Stimulated activated CD8-positive, alpha-beta memory T cell treated with anti-CD3 and anti-CD28 coated beads, Interleukin-15, amount 100 ng/mL, for 1 hour (primary cell): ENCODE results near the gene IQSEC3.

Experiments
- DNase-seq: peaks from one replicate; pipeline ENCODE4 v3.0.0-alpha.2; 2020; ENCODE audit warnings: low read depth

Gene IQSEC3

DNA sequence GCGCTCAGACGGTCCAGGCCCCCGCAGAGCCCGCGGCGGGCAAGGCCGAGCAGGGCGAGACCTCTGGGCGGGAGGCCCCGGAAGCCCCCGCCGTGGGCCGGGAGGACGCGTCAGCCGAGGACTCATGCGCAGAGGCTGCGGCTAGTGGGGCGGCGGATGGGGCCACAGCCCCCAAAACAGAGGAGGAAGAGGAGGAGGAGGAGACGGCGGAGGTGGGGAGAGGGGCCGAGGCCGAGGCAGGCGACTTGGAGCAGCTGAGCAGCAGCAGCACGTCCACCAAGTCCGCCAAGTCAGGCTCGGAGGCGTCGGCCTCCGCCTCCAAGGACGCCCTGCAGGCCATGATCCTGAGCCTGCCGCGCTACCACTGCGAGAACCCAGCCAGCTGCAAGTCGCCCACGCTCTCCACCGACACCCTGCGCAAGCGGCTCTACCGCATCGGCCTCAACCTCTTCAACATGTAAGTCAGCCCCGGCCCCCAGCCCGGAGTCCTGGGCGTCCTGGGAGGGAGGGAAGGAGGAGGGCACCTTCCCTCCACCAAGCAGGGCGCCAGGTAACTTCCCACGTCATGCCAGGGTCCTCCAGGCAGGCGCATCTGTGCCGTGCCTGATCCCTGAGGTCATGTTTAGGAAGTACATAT lies 72.4 kb downstream of the IQSEC3 start:
- no peak for DNase-seq

DNA sequence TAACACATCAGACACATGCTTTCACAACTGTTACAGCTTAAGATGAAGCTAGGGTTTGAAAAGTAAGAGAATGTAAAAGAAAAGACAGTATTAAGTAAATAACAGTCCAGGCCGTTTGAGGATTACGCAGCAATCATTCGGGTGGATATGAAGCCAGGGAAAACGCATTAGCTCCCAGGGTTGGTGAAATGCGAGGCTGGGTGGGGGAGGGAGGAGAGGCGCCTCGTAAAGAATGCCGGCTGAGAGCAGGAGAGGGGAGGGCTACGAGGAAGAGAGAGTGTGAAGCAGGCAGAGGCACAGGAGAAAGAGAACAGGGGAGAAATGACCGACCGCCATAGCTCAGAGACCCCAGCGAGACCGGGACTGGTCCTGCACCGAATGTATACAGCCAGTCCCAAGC lies 73.0 kb downstream of the IQSEC3 start:
- no peak for DNase-seq

DNA sequence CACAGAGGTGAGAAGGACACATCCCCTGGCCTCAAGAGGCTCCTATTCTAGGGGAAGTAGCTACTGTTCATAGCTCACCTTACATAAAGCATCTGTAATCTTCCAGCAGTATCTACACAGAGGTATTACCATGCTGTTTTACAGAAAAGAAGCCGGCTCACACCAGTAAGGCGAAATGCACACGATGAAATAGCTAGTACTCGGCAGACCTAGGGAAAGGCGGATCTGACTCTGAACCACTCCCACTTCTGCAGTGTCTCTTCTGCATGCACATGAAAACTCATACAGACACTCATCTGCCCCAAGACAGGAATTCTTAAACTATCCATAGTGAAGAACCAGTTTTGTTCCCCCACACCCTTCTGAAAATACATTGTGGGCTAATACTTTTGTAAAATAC lies 73.6 kb downstream of the IQSEC3 start:
- DNase-seq = no peak

- DNase-seq = no peak
Measured at GRCh38 chr12:143964-144649, 77.5 kb downstream of the IQSEC3 start.

DNA sequence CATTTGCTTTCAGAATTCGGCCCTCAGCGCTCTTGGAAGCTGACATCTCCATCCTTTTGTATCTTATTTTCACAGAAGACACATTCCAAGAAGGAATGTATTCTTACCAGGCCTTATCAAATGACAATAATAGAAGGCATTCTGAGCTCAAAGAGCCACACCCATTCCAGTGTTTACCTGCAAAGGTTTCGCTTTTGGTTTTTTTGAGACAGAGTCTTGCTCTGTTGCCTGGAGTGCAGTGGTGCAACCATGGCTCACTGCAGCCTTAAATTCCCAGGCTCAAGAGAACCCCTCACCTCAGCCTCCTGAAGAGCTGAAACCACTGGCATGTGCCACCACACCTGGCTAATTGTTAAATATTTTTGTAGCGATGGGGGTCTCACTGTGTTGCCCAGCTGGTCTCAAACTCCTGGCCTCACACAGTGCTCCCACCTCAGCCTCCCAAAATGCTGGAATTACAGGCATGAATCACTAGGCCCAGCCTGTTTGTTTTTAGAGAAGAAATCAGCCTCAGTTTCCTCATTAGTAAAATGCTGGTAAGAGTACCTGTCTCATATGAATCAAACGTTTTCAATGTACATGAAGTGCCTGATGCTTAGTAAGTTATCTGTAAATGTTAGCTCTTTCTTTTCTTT lies 78.2 kb downstream of the IQSEC3 start:
- no peak for DNase-seq

DNA sequence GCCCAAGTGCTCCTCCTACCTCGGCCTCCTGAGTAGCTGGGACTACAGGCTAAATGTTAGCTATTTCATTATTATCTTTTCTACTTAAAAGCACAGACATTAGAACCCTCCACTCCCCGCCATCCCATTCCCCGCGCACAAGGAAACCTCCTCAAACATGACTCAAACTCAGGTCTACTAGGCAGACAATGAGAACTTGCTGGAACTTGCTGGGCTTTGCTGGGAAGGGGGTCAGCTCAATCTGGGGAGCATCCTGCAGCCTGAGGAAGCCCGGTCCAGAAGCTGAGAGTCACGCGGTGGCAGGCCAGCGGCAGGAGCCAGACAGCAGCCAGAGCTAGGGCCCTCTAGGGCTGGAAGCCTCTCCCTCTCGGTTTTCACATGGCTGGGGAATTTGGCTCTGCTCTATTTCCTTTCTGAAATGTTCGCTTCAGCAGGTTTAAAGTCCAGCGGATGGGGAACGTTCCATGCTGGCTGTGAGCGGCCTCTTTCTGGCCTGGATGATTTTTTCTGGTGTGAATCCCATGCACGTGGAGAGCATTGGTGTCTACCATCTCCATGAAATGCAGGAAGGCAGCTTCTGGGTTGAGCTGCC lies 78.9 kb downstream of the IQSEC3 start:
- no peak for DNase-seq

DNA sequence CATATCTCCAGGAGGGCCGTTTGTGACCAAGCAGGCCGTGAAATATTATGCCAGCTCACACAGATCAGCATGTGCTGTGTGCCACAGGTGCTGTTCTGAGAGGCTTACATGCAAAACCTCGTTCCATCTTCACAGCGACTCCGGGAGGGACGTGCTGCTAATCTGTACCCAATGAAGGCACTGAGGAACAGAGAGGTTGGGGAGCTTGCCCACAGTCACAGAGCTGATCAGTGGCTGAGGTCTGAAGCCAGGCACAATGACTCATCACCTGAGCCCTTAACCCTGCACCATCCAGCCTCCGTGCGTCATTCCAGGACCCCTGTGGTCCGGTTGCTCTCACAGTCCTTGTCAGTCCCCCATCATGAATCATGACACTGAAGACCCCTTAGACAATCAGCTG lies 80.7 kb downstream of the IQSEC3 start:
- DNase-seq = no peak

DNA sequence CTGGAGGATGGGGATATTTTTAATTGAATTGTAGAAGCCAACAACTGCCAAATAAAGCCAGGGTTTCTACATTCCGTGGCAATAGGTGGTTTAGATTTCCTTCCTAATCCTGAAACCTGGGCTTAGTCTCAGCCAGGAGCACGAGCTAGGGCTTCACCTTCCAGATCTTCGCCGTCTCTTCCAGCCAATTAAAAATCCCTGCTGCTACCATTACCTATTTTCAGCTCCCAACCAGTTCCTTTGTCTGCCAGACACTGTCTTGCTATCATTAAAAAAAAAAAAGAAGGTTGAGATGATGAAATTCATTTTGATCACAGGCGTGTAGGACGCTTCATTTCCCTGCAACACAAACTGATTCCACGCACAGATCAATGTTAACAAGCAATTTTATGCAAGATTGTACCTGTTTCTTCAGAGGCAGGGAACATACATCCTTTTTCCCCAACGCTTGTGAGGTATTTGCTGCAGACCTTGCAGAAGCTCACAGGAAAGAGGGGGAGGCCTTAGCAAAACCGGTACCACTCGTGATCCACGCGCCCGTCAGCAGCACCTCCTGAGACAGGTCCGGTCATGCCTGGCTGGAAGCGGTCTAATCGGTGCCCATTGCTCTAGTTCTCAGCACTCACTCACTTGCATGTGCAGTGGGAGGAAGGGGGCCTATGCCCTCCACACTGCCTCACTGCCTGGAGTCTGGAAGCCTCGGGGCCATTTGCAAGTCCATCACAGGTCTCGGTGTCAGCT lies 82.3 kb downstream of the IQSEC3 start:
- DNase-seq = no peak

DNA sequence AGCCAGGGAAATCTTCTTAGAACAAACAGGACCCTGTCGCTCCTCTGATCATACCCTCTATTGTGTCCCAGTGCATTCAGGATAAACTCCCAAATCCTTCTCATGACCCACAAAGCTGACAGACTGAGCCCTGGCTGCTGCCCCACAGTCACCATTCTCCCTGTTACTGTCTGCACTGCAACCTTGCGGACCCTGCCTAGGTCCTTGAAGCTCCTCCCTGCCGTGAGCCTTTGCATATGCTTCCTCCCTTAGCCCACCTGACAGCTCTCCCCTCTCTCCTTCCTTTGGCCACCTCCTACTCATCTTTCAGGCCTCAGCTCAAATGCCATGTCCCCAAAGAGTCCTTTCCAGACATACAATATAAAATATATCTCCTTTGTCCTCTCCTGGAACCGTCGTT lies 85.0 kb downstream of the IQSEC3 start:
- no peak for DNase-seq

DNA sequence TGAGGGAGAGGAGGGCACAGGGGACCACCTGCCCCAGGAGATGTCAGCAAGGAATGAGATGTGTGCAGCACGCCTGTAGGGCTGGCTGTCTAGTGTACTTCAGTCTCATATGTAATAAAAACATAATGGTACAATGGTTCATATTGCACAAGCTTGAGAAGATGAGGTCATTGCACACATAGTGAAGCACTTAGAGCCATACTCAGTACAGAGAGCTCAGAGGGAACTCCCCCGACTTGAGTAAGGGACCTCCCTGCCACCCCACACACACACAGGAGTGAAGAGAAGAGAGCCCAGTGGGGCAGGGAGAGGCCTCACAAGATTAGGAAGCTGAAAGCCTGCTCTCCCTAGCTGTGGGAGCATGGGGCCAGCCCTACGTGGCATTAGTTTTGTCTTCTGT lies 85.9 kb downstream of the IQSEC3 start:
- no peak for DNase-seq

DNA sequence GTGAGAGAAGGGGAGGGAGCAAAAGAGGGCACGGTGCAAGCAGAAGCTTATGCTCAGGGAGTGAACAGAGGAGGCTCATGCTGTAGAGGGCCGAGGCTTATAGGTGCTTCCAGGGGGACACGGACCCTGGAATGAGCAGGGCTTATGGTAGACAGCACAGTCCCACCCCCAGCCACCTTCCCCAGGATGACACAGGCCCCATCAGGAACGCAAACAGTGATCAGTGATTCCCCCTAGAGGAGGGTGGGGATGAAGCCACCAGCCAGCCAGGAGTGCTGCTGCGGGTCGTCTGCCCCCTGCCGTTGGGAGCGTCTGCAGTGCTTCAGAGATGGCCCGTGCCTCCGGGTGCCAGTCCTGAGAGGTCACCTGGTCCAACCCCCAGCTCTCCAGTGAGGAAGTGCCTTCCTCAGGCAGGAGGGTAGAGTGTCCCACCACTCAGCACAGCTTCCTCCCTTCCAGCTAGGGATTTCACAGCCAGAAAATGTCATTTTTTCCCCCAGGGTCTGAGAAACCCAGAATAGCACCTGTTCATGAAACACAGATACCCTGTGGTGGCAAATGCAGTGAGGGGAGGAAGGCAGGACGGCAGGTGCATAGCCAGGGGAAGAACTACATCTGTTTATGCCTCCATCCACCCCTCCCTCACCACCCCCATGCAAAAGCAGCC lies 86.6 kb downstream of the IQSEC3 start:
- peak; percentile 5 for DNase-seq

DNA sequence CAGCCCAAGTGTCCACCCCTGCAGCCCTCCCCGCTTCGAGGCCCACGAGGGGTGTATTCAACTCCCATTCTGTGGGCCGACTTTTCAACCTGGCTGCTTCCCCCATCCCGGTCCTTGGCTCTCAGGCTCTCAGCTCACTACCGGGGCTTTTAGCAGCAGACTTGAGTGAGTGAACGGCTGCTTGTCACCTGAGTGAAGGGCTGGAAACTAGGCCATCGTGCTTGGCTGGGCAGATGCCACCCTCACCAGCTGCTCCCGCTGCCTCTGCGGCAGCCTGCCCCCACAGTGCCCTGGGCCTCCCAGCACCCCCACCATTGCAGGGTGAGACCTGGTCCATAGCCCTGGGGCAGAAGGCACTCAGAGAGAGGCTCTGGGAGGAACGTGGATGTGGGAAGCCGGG lies 87.5 kb downstream of the IQSEC3 start:
- DNase-seq = no peak

GRCh38 chr12:155006-155405 lies 88.4 kb downstream of the IQSEC3 start:
- no peak for DNase-seq

GRCh38 chr12:155646-156045 lies 89.1 kb downstream of the IQSEC3 start:
- DNase-seq = no peak

DNA sequence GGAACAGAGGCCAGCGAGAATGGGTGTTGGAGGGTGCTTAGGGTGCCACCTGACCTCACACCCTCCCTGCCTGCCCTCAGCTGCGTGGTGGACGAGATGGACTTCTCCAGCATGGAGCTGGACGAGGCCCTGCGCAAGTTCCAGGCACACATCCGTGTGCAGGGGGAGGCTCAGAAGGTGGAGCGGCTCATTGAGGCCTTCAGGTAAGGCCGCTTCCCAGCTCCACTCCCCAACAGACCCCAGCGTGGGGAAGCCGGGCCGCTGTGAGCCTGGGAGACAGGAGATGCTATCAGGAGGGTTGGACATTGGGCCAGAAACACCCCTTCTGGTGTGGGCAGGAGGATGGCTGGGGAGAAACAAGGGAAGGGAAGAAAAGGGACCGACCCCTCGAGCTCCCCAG lies 90.4 kb downstream of the IQSEC3 start:
- DNase-seq = no peak

DNA sequence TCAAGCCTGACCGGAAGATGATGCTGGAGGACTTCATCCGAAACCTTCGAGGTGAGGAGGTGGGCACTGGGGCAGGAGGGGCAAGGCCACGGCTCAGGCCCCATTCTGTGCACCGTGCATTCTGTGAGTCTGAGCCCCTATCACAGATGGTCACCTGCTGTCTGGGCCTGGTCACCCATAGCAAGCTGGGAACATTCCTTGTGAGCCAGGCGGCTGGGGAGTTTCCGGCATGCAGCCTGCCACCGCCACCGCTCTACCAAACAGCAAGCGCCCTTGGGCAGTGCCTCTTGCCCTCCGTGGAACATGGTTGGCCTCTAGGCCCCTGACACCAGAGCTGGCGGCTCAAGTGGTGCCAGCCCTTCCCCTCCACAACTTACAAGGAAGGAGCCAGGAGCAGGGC lies 91.1 kb downstream of the IQSEC3 start:
- no peak for DNase-seq

DNA sequence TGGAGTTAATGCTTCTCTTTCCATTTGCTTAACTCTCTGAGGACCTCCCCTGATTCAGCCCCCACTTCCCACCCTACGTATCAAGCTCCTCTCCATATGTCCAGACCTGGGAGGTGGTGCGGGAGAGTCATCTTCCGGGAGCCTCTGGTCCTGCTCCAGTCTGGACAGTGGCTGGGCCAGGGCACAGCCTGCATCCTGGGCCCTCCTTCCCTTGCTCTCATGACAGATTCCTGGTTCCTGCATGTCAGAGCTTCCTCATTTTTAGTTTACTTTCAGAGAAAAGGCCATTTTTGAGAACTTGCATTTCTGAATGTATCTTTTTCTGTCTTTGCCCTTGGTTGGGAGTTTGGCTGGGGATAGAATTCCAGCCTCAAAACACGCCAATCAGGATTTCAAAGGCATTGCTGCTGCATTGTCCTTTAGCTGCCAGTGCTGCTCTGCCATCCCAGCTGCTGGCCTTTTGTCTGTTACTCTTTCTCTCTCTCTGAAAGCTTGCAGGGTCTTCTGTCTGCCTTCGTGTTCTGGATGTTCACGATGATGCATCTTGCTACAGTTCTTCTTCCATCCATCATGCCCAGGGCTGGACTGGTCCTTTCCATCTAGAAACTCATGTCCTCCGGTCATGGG lies 92.7 kb downstream of the IQSEC3 start:
- no peak for DNase-seq

GRCh38 chr12:160858-161257 lies 94.3 kb downstream of the IQSEC3 start:
- no peak for DNase-seq

DNA sequence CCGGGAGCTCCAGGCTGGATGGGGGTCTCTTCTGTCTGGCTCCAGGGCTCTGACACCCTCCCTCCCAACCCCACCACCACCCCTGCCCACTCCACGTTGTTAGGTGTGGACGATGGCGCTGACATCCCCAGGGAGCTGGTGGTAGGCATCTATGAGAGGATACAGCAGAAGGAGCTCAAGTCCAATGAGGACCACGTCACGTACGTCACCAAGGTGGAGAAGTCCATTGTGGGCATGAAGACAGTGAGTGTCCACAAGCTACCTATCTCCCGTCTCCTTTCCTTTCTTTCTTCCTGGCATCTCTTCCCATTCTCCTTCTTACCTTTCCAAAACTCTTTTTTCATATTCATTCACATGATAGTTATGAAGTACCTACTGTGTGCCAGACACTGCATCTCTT lies 95.3 kb downstream of the IQSEC3 start:
- no peak for DNase-seq

- no peak for DNase-seq
Measured at GRCh38 chr12:162467-163307, 96.1 kb downstream of the IQSEC3 start.
